ENCODE data around the gene NUPR1. TPM values are rescaled to one million over a fixed set of nuclear protein-coding genes. Genes with fewer than 3 reads are reported as not detected.

Gene NUPR1
- total RNA-seq, 1 donor from 2014 or later: 62.1 TPM

DNA sequence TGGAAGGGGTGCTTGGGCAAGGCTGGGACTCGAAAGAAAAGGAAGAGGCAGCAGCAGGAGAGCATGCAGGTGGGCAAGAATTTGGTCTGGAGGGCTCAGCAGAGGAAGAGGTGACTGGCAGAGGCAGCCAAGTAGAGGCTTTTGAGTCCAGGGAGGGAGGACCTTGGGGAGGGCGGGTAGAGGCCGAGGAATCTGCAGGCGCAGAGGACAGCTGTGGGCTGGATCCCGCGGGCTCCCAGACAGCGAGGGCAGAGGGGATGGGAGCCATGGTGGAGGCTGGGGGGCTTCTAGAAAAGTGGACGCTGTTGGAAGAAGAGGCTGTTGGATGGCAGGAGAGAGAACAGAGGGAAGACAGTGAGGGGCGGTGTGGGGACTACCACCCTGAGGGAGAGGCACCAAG lies 41.4 kb downstream of the NUPR1 start:
- no peak overlapping the region for H3K27ac ChIP-seq
- no peak overlapping the region for H3K4me3 ChIP-seq
- no peaks in the 10 kb centered on the region for H3K27me3 ChIP-seq
- intact Hi-C loops (cut with DNase I): no loop called here
- H3K4me1 ChIP-seq: no peaks in the 10 kb centered on the region
- H3K9me3 ChIP-seq: no peaks in the 10 kb centered on the region
- H3K36me3 ChIP-seq: no peaks in the 10 kb centered on the region
- no peak for DNase-seq (ENCODE audit: extremely low spot score in 2 of 2)
- TF ChIP-seq POLR2AphosphoS5 (IDR thresholded peaks at IDR 0.05; ENCODE audit: insufficient read depth in 1 of 2, low read depth in 1 of 2): no peak
- TF ChIP-seq POLR2A (IDR thresholded peaks at IDR 0.05): no peak
- TF ChIP-seq, protein P1, sequence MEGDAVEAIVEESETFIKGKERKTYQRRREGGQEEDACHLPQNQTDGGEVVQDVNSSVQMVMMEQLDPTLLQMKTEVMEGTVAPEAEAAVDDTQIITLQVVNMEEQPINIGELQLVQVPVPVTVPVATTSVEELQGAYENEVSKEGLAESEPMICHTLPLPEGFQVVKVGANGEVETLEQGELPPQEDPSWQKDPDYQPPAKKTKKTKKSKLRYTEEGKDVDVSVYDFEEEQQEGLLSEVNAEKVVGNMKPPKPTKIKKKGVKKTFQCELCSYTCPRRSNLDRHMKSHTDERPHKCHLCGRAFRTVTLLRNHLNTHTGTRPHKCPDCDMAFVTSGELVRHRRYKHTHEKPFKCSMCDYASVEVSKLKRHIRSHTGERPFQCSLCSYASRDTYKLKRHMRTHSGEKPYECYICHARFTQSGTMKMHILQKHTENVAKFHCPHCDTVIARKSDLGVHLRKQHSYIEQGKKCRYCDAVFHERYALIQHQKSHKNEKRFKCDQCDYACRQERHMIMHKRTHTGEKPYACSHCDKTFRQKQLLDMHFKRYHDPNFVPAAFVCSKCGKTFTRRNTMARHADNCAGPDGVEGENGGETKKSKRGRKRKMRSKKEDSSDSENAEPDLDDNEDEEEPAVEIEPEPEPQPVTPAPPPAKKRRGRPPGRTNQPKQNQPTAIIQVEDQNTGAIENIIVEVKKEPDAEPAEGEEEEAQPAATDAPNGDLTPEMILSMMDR (IDR thresholded peaks at IDR 0.05): no peak

DNA sequence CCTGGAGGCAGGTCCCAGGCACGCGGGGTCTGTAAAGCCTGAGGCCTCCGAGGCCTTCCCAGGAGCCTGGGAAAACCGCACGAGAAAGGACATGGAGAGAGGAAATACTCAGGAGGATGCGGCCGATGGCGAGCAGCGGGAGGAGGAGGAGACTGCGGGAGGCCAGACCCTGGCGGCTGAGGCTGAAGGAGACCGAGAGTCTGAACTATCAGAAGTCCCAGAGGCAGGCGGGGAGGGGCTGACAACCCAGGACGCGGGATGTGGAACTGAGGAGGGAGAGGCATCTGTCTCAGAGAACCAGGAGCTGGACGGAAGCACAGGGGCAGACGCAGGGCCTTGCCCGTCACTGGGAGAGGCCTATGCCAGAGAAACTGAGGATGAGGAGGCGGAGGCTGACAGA lies 41.9 kb downstream of the NUPR1 start:
- Histone ChIP-seq H3K27ac (no peak overlapping the region), H3K36me3 (no peaks in the 10 kb centered on the region), H3K4me3 (no peak overlapping the region), H3K4me1 (no peaks in the 10 kb centered on the region), H3K27me3 (no peaks in the 10 kb centered on the region), H3K9me3 (no peaks in the 10 kb centered on the region)
- no peak for DNase-seq (ENCODE audit: extremely low spot score in 2 of 2)
- intact Hi-C loops (cut with DNase I): no loop called here
- TF ChIP-seq POLR2A (IDR thresholded peaks at IDR 0.05) (no peak), POLR2AphosphoS5 (IDR thresholded peaks at IDR 0.05; ENCODE audit: insufficient read depth in 1 of 2, low read depth in 1 of 2) (no peak)
- TF ChIP-seq, protein P1 (IDR thresholded peaks at IDR 0.05): no peak

DNA sequence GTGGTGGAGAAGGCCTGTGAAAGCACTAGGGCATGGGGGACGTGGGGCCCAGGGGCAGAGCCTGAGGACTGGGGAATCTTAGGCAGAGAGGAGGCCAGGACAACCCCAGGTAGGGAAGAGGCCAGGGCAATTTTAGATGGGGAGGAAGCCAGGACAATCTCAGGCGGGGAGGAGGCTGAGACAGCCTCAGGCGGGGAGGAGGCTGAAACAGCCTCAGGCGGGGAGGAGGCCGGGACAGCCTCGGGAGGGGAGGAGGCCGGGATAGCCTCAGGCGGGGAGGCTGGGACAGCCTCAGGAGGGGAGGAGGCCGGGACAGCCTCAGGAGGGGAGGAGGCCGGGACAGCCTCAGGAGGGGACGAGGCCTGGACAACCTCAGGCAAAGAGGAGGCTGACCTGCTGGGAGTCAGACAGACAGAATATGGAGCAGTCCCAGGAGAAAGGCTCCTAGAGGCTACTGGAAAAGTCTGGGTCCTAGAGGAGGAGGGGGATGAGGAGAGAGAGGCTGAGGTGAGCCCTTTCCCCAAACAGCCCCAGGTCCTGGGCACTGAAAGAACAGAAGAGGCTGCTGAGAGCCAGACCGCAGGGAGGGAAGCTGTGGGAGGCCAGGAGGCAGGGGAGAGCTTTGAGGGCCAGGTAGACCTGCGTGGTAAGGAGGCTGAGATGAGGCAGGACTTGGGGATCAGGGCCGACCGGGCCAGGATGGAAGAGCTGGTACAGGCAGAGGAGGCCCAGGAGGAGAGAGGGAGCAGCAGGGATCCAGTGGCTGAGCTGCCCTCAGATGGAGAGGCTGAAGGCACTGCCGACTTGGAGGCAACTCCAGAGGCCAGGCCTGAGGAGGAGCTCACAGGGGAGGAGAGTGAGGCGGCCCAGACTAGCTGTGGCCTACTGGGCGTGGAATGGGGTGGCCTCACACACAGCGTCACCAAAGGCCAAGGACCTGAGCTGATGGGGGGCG lies 42.7 kb downstream of the NUPR1 start:
- Histone ChIP-seq H3K36me3 (no peaks in the 10 kb centered on the region), H3K27ac (no peak overlapping the region), H3K9me3 (no peaks in the 10 kb centered on the region), H3K4me1 (peaks cover 3% of the 10 kb centered on the region), H3K4me3 (no peak overlapping the region), H3K27me3 (no peaks in the 10 kb centered on the region)
- TF ChIP-seq, protein P1 (IDR thresholded peaks at IDR 0.05): no peak
- no peak for TF ChIP-seq POLR2AphosphoS5 (IDR thresholded peaks at IDR 0.05; ENCODE audit: insufficient read depth in 1 of 2, low read depth in 1 of 2)
- no peak for TF ChIP-seq POLR2A (IDR thresholded peaks at IDR 0.05)
- DNase-seq (ENCODE audit: extremely low spot score in 2 of 2): no peak
- intact Hi-C loops (cut with DNase I): no loop called here

DNA sequence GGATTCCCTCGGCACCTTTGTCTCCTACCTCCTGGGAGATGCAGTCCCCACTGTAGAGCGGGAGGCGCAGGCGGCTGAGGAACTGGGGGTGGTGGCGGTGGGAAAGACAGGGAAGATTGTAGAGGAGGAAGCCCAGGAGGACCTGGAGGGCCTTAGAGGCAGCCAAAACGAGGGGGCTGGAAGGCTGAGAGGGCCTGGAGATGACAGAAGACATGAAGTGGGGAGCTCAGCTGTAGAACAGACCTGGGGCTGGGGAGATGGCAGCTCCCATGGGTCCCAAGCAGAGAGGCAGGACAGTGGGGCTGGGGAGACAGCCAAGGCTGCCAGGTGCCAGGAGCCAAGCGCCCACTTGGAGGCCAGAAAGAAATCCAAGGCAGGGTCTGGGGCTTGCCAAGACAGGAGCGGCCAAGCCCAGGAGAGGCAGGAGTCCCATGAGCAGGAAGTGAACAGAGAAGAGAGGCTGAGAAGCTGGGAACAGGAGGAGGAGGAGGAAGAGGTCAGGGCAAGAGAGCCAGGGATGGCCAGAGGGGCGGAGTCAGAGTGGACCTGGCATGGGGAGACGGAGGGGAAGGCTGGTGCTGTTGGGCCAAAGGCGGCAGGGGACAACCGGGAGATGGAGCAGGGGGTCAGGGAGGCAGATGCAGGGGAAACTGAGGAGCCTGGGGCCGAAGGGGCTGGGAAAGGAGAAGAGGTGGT lies 43.5 kb downstream of the NUPR1 start:
- no peaks in the 10 kb centered on the region for H3K9me3 ChIP-seq
- intact Hi-C loops (cut with DNase I): no loop called here
- TF ChIP-seq POLR2A (IDR thresholded peaks at IDR 0.05) (no peak), POLR2AphosphoS5 (IDR thresholded peaks at IDR 0.05; ENCODE audit: insufficient read depth in 1 of 2, low read depth in 1 of 2) (no peak)
- TF ChIP-seq, protein P1 (IDR thresholded peaks at IDR 0.05): no peak
- no peak for DNase-seq (ENCODE audit: extremely low spot score in 2 of 2)
- H3K36me3 ChIP-seq: no peaks in the 10 kb centered on the region
- no peak overlapping the region for H3K27ac ChIP-seq
- no peaks in the 10 kb centered on the region for H3K27me3 ChIP-seq
- peak overlapping the region in 1 of 2 donors; percentile 16 for H3K4me3 ChIP-seq
- peaks cover 12% of the 10 kb centered on the region for H3K4me1 ChIP-seq

All from vagina (tissue), 2 donors.